ENCODE results near the gene COPZ2.
A peak's percentile ranks its signal among the peaks of the same experiment; 100 is the strongest.
"Not testable (repeated sequence)": the region's sequence is repeated elsewhere in the genome, so short reads cannot be mapped to it uniquely, and the experiment has no call there.

The COPZ2 gene

GRCh38 chr17:48027322-48027981 lies 10.1 kb downstream of the COPZ2 start:
- DNase-seq = no peak

DNA sequence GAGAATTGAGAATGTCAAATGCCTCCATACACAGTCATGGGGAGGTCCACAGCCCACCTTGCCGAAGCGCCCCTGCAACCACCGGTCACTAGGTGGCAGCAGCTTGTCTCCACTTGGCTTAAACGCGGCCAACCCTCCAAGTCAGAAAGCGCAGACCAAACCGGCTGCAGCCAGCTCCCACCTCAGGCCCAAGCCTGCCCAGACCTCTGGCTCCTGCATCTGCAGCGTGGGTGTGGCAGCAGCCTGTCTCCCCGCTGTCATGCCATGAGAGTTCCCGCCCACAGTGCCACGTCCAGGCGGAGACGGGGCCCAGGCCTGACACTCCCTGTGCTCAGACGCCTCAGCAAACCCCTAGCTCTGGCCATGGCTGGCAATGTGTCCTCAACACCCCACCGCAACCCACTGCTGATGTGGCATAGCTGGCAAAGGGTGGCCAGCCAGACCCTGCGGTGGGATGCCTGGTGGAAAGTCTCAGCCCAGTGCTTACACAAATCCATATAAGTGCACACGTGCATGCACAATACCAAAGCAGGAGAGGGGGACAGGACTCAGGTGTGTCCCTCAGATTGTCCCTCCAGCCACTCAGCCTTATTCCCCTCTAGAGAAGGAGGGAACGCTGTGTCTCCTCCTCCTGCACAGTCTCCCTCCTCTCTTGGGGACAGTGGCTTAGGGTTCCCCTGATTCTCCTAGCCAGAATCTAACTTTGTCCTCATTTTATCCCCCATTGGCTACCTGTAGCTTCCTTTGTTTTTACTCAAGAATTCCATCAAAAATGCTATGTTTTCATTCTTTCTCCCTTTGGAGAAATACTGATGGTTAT lies 10.9 kb downstream of the COPZ2 start:
- DNase-seq = peak; percentile 18 to 61 (median 38)

GRCh38 chr17:48025904-48026501 lies 11.6 kb downstream of the COPZ2 start:
- no peak for DNase-seq

DNA sequence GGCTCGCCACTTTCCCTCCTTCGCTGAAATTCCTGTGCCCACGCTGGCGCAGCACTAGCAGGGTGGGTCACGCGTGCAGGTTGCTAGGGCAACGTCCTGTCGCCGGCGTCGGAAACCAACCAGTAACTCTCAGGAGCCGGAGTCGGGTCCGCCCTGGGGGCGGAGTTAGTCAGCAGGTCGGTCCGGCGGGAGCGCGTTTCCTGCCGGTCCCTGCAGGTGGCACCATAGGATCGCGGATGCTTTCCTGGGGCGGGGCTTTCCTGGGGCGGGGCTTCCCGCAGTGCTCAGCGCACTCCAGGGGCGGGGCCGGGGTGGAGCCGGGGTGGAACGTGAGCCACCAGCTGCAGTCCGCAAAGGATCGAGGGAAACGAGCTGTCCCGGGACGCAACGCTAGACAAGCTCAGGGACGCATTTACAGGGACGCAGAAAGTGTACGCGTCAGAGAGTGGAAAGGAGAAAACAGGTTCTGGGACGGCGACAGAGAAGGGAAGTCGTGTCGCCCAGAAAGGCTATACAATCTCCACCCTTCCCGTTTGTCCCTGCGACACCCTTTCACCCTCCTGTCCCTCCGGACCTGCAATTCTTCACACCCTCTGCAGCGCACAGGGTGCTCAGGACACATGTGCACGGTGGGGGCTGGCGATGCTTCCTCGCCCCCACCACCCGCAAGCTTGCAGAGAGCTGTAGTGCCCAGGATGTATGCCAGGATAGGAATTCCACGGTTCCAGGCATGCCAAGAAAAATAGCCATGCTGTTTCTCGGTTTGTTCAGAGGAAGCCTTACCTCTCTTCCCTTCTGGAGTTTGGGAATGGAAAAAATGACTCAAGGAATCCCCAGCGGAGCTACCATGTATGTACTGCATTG lies 12.3 kb downstream of the COPZ2 start:
- DNase-seq = peak; percentile 97 to 98 (median 98)

- no peak for DNase-seq
Measured at GRCh38 chr17:48024149-48025039, 13.2 kb downstream of the COPZ2 start.

- DNase-seq = no peak
Measured at GRCh38 chr17:48023400-48024148, 14.0 kb downstream of the COPZ2 start.

DNA sequence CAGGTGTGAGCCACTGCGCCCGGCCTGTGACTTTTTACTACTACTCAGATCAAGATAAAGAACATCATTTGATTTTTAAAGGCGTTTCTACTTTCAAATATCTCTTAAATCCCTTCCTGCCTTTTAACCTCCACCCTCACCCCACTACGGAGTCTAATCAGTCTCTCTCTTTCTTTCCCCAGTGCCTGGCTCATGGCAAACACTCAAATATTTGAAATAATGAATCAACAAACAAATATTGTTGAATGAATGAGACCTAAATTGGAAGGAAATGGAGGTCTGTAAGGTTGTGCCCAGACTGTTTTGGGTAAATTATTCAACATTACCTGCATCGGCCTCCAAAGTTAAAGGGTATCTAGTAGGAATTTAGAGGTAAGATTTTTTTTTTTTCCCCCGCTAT lies 14.7 kb downstream of the COPZ2 start:
- DNase-seq = no peak

- no peak for DNase-seq
Measured at GRCh38 chr17:48021934-48022333, 15.7 kb downstream of the COPZ2 start.

- DNase-seq = not testable (repeated sequence)
Measured at GRCh38 chr17:48017817-48018158, 19.8 kb downstream of the COPZ2 start.

- no peak for DNase-seq
Measured at GRCh38 chr17:48016112-48016511, 21.5 kb downstream of the COPZ2 start.

GRCh38 chr17:48014595-48015111 lies 22.9 kb downstream of the COPZ2 start:
- DNase-seq = no peak

DNA sequence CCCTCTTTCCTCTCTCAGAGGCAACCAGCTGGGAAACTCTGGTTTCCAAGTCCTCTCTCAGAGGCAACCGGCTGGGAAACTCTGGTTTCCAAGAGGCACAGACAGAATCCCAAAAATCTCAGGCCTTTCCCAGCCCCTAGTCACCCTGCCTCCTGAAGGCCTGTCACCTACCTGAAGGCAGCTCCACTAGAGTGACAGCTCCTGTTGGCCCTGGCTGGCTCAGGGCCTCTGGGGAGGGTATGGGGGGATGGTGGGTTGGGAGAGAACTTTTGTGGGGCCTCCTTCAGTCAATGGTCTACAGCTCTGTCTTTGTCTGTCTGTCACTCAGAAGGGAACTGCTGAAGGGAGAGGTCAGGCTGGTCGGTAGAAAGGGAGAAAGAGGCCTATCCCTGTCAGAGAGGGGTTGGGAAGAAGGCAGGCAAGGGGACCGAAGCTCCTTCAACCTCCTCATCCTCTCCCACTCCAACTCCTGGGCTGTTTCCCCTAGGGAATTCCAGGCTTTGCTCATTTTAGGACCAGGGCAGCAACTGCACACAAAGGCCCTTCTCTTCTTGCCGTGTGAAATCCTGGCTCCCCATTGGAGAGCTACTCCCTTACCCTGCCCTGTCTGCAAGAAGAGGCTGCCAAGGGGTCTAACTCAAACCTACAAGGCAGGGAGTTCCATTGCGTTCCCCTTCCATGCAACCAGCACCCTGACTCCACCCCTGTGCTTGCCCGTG lies 23.6 kb downstream of the COPZ2 start:
- no peak for DNase-seq

DNA sequence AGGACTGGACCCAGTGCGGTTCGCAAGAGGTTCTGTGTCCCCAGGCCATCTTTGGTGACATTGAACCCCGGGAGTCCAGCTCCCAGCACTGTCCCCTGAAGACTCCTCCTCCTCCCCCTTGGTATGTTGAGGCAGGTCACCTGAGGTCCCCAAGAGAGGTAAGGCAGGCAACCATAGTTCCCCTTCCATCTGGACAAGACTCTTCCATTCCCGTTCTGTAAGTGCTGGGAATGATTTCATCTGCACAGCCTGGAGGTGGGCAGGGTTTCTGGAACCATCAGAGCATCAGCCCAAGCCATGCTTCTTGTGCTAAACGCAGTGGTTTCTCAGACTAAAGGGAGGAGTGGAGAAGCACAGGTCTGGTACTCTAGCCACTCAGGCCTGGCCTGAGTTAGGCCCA lies 24.9 kb downstream of the COPZ2 start:
- no peak for DNase-seq

- DNase-seq = peak in 2 of 4 experiments; percentile 21 to 51
Measured at GRCh38 chr17:48012151-48012520, 25.5 kb downstream of the COPZ2 start.

DNA sequence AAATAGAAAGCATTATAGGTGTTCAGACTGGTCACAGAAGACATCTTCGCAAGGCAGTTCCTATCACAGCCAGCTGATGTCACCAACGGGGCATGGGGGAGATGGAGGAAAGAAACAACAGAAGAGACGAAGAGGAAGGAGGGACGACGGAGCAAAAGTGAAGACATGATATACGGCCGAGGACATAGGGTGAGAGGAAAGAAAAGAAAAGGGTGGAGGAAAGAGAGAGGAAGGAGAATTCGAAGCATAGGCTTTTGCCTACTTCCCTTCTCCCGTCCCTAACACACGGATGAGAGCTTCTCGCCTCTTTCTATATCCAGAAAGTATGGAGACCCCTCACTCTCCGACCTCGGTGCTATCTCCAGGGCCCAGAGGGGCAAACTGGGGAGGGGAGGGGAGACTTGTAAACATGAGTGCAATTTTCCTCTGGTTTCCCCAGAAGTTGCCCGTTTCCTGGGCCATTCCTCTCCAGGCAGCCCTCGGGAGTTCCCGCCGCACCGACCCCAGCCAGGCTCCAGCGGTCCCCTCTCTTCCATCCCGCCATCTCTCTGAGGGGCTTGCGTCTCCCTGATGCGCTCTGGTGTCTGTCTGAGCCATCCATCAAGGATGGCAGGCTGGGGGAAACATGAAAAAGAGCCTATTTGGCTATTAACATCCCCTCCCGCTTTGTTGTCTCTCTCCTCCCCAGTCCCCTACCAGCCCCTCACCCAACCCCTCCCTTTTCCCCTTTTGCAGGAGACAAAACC lies 26.0 kb downstream of the COPZ2 start:
- DNase-seq = peak in 1 of 4 experiments; percentile 8

DNA sequence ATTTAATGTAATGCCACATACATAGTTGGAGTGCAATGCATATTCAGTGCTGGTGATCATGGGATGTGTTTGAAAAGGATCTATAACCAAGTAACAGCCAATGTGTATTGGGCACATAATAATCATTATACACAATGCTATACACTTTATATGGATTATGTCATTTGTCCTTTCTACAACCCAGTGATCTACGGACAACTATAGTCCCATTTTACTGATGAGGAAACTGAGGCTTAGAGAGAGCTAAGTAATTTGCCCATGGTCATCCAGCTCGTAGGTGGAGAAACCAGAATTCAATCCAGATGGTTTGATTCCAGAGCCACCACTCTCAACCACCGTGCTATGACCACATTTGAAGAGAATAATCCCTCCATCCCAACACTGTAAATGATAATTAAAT lies 27.4 kb downstream of the COPZ2 start:
- no peak for DNase-seq

- no peak for DNase-seq
Measured at GRCh38 chr17:48006936-48007709, 30.5 kb downstream of the COPZ2 start.

DNA sequence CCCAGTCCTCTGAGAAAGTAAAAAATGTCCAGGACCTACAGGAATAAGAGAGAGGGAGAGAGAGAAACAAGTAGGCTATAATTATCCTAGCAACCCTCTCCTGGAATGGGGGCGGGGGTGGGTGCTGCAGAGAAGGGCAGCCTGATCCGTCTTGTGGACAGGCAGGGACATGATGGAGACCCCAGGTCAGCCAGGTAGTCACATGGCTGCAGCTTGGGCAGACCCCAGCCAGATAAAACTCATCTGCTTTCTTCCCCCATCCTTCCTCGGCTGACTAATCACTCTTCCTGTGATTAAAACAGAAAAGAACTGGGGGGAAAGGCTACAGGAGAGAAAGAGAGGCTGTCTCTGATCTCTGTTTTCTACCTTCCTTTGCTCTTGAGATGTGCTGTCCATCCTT lies 32.6 kb downstream of the COPZ2 start:
- no peak for DNase-seq
